Epithelial cell of esophagus (primary cell): ENCODE results near the gene SLC22A17.

Source experiments
- DNase-seq: peaks from one replicate; pipeline ENCODE4 v3.0.0; 2010; ENCODE audit warnings: low read depth
- H3K4me3 ChIP-seq: 2 replicates; pipeline ENCODE4 v1.5.1; 2011; ENCODE audit warnings: mild to moderate bottlenecking, low read length, control low read depth
- TF ChIP-seq, protein P1 (sequence below): IDR thresholded peaks from 2 replicates; pipeline ENCODE4 v1.5.1; 2011; ENCODE audit warnings: low read depth, mild to moderate bottlenecking, low read length, control low read depth, inconsistent platforms; ENCODE audit not compliant: insufficient read depth; ENCODE audit errors: missing control alignments

SLC22A17 gene

DNA sequence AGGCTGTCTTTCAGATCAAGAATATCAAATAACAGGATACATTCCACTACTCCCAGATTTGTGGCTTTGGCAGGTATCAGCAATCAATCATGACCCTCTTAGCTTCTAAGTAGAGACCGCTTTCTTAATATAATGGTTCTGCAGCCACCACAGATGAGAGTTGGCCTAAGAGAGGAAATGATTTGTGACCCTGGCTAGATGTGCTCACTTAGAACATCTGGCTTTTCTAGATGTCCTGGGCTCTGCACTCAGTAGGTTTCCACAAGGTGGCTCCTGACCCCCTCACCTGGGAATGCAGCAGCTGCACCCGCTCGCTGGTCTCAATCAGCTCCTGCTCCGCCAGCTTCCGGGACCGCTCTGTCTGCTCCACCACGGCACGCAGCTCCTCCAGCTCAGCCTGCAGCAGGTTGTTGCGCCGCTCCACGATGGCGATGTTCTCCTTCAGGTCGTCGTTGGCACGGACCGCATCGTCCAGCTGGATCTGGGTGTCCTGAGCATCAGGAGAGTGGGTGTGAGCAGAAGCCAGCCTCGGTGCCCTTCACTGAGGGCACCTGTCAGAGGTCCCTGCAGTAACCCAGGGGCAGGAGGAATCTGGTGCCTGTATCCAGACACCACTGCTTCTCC, 33.1 kb upstream of the SLC22A17 start:
- no peak for DNase-seq
- H3K4me3 ChIP-seq, result no peak overlapping the region
- TF ChIP-seq, protein P1, sequence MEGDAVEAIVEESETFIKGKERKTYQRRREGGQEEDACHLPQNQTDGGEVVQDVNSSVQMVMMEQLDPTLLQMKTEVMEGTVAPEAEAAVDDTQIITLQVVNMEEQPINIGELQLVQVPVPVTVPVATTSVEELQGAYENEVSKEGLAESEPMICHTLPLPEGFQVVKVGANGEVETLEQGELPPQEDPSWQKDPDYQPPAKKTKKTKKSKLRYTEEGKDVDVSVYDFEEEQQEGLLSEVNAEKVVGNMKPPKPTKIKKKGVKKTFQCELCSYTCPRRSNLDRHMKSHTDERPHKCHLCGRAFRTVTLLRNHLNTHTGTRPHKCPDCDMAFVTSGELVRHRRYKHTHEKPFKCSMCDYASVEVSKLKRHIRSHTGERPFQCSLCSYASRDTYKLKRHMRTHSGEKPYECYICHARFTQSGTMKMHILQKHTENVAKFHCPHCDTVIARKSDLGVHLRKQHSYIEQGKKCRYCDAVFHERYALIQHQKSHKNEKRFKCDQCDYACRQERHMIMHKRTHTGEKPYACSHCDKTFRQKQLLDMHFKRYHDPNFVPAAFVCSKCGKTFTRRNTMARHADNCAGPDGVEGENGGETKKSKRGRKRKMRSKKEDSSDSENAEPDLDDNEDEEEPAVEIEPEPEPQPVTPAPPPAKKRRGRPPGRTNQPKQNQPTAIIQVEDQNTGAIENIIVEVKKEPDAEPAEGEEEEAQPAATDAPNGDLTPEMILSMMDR, result no peak

DNA sequence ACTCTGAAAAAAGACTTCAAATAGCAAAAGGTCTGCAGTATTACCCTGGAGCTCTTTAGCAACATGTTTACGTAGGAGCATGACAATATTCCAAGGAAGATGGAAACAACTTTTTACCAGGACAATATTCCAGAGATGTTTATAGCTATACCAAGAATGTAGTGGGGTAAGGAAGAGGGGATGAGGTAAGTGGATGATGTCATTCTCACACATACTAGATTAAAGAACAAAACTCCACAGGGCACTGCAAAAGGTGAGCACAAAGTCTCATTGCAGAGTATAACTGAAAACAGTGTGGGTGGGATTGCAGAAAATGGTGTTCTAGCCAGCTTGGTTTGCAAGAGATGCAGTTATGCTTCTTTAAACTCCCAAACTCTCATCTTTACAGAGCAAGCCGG, 32.6 kb upstream of the SLC22A17 start:
- no peak for DNase-seq
- no peak overlapping the region for H3K4me3 ChIP-seq
- TF ChIP-seq, protein P1, result no peak

DNA sequence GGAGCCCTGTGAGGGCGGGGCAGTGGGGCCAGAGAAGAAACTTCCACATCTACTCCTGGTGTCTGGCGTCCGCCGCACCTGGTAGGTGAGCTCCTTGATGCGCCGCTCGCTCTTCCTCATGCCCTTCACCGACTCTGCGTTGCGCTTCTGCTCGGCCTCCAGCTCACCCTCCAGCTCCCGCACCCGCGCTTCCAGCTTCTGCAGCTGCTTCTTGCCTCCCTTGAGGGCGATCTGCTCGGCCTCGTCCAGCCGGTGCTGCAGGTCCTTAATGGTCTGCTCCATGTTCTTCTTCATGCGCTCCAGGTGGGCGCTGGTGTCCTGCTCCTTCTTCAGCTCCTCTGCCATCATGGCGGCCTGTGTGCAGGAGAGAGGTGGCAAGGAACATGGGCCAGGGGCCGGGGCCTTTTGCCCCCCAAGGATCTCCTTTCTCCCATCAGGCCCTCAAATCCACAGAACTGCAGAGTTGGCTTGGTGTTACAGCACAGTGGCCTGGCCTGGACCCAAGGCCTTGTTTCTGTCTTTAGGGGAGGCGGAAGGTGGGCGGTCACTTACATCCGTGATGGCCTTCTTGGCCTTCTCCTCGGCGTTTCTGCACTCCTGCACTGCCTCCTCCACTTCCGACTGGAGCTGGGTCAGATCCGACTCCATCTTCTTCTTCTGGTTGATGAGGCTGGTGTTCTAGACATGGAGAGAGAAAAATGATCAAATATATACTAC, 31.8 kb upstream of the SLC22A17 start:
- TF ChIP-seq, protein P1, result no peak
- DNase-seq, result no peak
- H3K4me3 ChIP-seq, result no peak overlapping the region

DNA sequence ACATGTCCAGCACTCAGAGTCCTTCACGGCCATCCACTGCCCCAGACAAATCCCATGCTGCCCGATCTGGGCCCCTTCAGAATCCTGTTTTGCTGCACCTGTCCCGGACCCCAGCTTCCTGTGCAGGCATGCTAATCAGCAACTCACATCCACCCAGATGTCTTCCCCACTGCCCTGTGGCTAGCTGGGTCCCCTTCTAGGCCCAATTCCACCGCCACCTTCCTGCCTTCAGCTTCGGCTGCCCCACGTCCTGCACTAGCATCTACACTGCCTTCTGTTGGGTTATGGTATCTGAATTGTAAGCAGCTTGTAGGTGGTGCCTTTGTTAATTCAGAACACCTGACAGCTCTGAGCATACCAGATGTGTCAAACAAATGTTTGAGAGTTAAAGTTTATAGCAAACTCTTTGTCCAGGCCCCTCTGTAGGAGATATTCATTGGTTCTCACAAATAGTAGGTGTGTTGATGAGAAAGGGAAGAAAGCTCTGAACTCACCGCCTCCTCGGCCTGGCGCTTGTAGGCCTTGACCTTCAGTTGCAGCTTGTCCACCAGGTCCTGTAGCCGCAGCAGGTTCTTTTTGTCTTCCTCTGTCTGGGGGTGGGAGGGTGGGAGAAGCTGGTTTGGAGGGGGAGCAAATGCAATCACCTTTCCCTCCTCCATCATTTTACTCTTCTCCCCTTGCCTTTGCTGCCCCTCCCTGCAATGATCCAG, 30.2 kb upstream of the SLC22A17 start:
- no peak overlapping the region for H3K4me3 ChIP-seq
- TF ChIP-seq, protein P1, result no peak
- no peak for DNase-seq

DNA sequence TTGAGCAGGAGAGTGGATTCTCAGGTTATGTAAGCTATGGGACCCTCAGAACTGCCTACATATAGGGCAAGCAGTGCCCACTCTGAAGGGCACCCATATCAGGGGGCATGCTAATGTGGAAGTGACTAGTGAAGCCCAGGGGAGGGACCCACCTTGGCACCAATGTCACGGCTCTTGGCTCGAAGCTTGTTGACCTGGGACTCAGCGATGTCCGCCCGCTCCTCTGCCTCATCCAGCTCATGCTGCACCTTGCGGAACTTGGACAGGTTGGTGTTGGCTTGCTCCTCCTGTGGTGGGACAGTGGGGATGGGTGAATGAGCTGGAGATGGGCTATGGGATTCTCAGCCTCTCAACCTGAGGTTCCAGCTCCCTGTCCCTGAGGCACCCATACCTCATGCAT, 29.6 kb upstream of the SLC22A17 start:
- TF ChIP-seq, protein P1, result no peak
- DNase-seq, result no peak
- no peak overlapping the region for H3K4me3 ChIP-seq

DNA sequence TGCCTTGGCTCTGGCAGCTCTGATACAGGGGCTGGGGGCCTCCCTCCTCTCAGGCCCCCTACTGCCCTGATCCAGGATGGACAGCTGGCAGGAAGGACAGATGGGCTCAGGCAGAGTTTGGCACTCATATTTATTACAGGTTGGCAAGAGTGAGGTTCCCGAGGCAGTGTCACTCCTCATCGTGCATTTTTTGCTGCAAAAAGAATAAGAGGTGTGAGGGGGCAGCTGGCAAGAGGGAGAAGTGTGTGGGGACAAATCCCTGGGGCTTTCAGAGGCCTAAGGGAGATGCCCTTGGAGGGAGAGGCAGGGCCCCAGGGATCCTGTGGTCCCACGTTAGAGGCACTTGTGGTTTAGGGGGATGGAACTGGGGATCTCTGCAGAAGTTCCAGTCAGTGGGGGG, 29.2 kb upstream of the SLC22A17 start:
- TF ChIP-seq, protein P1, result no peak
- no peak overlapping the region for H3K4me3 ChIP-seq
- DNase-seq, result no peak
